Gastroesophageal sphincter (tissue), 3 donors: ENCODE data around the gene FKTN.

Experiments
- CTCF ChIP-seq, 4 experiments: fragments of 200-600 bp in 2 of 4; fragments of 450-650 bp in 2 of 4; sonication (generic) in 1 of 4; IDR thresholded peaks; one replicate each; pipeline ENCODE4 v1.5.1; 2017 to 2019; ENCODE audit warnings: antibody characterized with exemption in 4 of 4, mild to moderate bottlenecking in 2 of 4, moderate library complexity in 2 of 4
- POLR2A ChIP-seq, 2 donors: fragments of 450-650 bp; IDR thresholded peaks; one replicate each; pipeline ENCODE4 v1.6.1; 2017; ENCODE audit warnings: antibody characterized with exemption in 2 of 2, mild to moderate bottlenecking in 2 of 2, moderate library complexity in 1 of 2

- no peak for TF ChIP-seq CTCF (IDR thresholded peaks at IDR 0.05)
- no peak for TF ChIP-seq POLR2A (IDR thresholded peaks at IDR 0.05)
These were observed 112.4 kb downstream of the FKTN start for GRCh38 chr9:105670315-105670714.
